Stimulated activated CD4-positive, alpha-beta T cell treated with anti-CD3 and anti-CD28 coated beads, Interleukin-1b, Interleukin-23, amount 100 ng/mL, for 4 hours (primary cell): ENCODE data around the gene EXOSC5.

Source experiments
- DNase-seq, 2 donors: peaks; one replicate each; pipeline ENCODE4 v3.0.0-alpha.2; 2020; ENCODE audit warnings: low read depth in 2 of 2

The EXOSC5 gene

GRCh38 chr19:41369769-41370168 lies 27.4 kb downstream of the EXOSC5 start:
- no peak for DNase-seq

- DNase-seq = no peak
Observed at GRCh38 chr19:41367848-41368301, 29.3 kb downstream of the EXOSC5 start.

GRCh38 chr19:41366089-41366488 lies 31.1 kb downstream of the EXOSC5 start:
- no peak for DNase-seq

GRCh38 chr19:41364524-41365391 lies 32.4 kb downstream of the EXOSC5 start:
- no peak for DNase-seq

- peak; percentile 94 to 96 for DNase-seq
Observed at GRCh38 chr19:41363753-41364523, 33.2 kb downstream of the EXOSC5 start, which contains the start of gene B9D2. Gene B9D2, minus strand, starts transcription at chr19:41364149. Its CDS starts 630 bp downstream, at chr19:41363519.

- no peak for DNase-seq
Observed at GRCh38 chr19:41363371-41363752, 33.8 kb downstream of the EXOSC5 start.

GRCh38 chr19:41362143-41362847 lies 34.9 kb downstream of the EXOSC5 start:
- DNase-seq = no peak

- no peak for DNase-seq
Observed at GRCh38 chr19:41359741-41360140, 37.4 kb downstream of the EXOSC5 start.

- DNase-seq = no peak
Observed at GRCh38 chr19:41357746-41358145, 39.4 kb downstream of the EXOSC5 start.

GRCh38 chr19:41356984-41357739 lies 40.0 kb downstream of the EXOSC5 start:
- DNase-seq = no peak

- no peak for DNase-seq
Observed at GRCh38 chr19:41355802-41356201, 41.4 kb downstream of the EXOSC5 start.

GRCh38 chr19:41355035-41355434 lies 42.1 kb downstream of the EXOSC5 start:
- no peak for DNase-seq

GRCh38 chr19:41354343-41354953 lies 42.7 kb downstream of the EXOSC5 start:
- no peak for DNase-seq

GRCh38 chr19:41353466-41354342 lies 43.5 kb downstream of the EXOSC5 start, which contains the start of gene TGFB1:
Gene TGFB1, minus strand, starts transcription at chr19:41353922. Its CDS starts 878 bp downstream, at chr19:41353044.
- DNase-seq = peak; percentile 91 to 97

GRCh38 chr19:41352609-41353465 lies 44.3 kb downstream of the EXOSC5 start:
- DNase-seq = peak; percentile 74 to 75

GRCh38 chr19:41352279-41352608 lies 44.9 kb downstream of the EXOSC5 start:
- no peak for DNase-seq

- peak; percentile 74 to 77 for DNase-seq
Observed at GRCh38 chr19:41351339-41352245, 45.6 kb downstream of the EXOSC5 start.
